ENCODE results near the gene BMP3. TPM values are rescaled to one million over a fixed set of nuclear protein-coding genes. Genes with fewer than 3 reads are reported as not detected.
A peak's percentile ranks its signal among the peaks of the same experiment; 100 is the strongest.

Gene BMP3
- total and polyA plus RNA-seq, 4 experiments from 2014 or later: not detected

GRCh38 chr4:81093720-81094401 lies 63.4 kb downstream of the BMP3 start:
- no peak overlapping the region for H3K4me3 Mint-ChIP-seq
- Histone ChIP-seq H3K4me3 (ENCODE audit: low read length in 2 of 2) (no peak overlapping the region), H3K27me3 (ENCODE audit: insufficient read depth, low read length) (no peaks in the 10 kb centered on the region), H3K27ac (ENCODE audit: low read depth, low read length) (no peak overlapping the region), H3K9me3 (ENCODE audit: control insufficient read depth in 1 of 2, low read length in 2 of 2) (no peaks in the 10 kb centered on the region), H3K36me3 (ENCODE audit: insufficient read depth, low read length) (no peaks in the 10 kb centered on the region), H3K4me1 (ENCODE audit: insufficient read depth, low read length) (no peaks in the 10 kb centered on the region)
- H3K4me1 Mint-ChIP-seq: no peaks in the 10 kb centered on the region
- no peak for DNase-seq
- peaks cover 0 to 3% (median 0%) of the 10 kb centered on the region in 8 donors for H3K9me3 Mint-ChIP-seq
- H3K27me3 Mint-ChIP-seq: peaks cover 0 to 7% of the 10 kb centered on the region in 2 donors
- no peaks in the 10 kb centered on the region for H3K36me3 Mint-ChIP-seq
- intact Hi-C loops (cut with micrococcal nuclease): no loop called here
- ChIA-PET POLR2A (ENCODE audit: partially characterized antibody) (no interaction called here), CTCF (ENCODE audit: partially characterized antibody) (no interaction called here)
- no peak overlapping the region for H3K27ac Mint-ChIP-seq

- Mint-ChIP-seq H3K27me3 (peaks cover 0 to 7% of the 10 kb centered on the region in 2 donors), H3K9me3 (peaks cover 0 to 3% (median 0%) of the 10 kb centered on the region in 8 donors), H3K4me3 (no peak overlapping the region), H3K4me1 (no peaks in the 10 kb centered on the region), H3K27ac (no peak overlapping the region), H3K36me3 (no peaks in the 10 kb centered on the region)
- Histone ChIP-seq H3K9me3 (ENCODE audit: control insufficient read depth in 1 of 2, low read length in 2 of 2) (no peaks in the 10 kb centered on the region), H3K4me3 (ENCODE audit: low read length in 2 of 2) (no peak overlapping the region), H3K27ac (ENCODE audit: low read depth, low read length) (no peak overlapping the region), H3K27me3 (ENCODE audit: insufficient read depth, low read length) (no peaks in the 10 kb centered on the region), H3K36me3 (ENCODE audit: insufficient read depth, low read length) (no peaks in the 10 kb centered on the region), H3K4me1 (ENCODE audit: insufficient read depth, low read length) (no peaks in the 10 kb centered on the region)
- no peak for DNase-seq
- intact Hi-C loops (cut with micrococcal nuclease): no loop called here
- ChIA-PET CTCF (ENCODE audit: partially characterized antibody) (no interaction called here), POLR2A (ENCODE audit: partially characterized antibody) (no interaction called here)
These were observed 64.9 kb downstream of the BMP3 start for GRCh38 chr4:81095389-81095788.

- Histone ChIP-seq H3K36me3 (ENCODE audit: insufficient read depth, low read length) (no peaks in the 10 kb centered on the region), H3K9me3 (ENCODE audit: control insufficient read depth in 1 of 2, low read length in 2 of 2) (no peaks in the 10 kb centered on the region), H3K27me3 (ENCODE audit: insufficient read depth, low read length) (no peaks in the 10 kb centered on the region), H3K4me3 (ENCODE audit: low read length in 2 of 2) (no peak overlapping the region), H3K27ac (ENCODE audit: low read depth, low read length) (no peak overlapping the region), H3K4me1 (ENCODE audit: insufficient read depth, low read length) (no peaks in the 10 kb centered on the region)
- Mint-ChIP-seq H3K27me3 (peaks cover 0 to 7% of the 10 kb centered on the region in 2 donors), H3K9me3 (peaks cover 0 to 3% (median 0%) of the 10 kb centered on the region in 8 donors), H3K36me3 (no peaks in the 10 kb centered on the region), H3K27ac (no peak overlapping the region), H3K4me1 (no peaks in the 10 kb centered on the region), H3K4me3 (no peak overlapping the region)
- intact Hi-C loops (cut with micrococcal nuclease): no loop called here
- no peak for DNase-seq
- CTCF ChIA-PET (ENCODE audit: partially characterized antibody): interaction anchor here (1.4 kb wide), 1 partner anchor 26 kb away, joined by 3 read pairs; no protein-coding TSS in a partner anchor
- POLR2A ChIA-PET (ENCODE audit: partially characterized antibody): no interaction called here
These were observed 66.1 kb downstream of the BMP3 start for GRCh38 chr4:81096566-81096965.

- H3K27me3 ChIP-seq (ENCODE audit: insufficient read depth, low read length): no peaks in the 10 kb centered on the region
- DNase-seq: no peak
- H3K4me3 Mint-ChIP-seq: no peak overlapping the region
- H3K4me1 ChIP-seq (ENCODE audit: insufficient read depth, low read length): no peaks in the 10 kb centered on the region
- H3K36me3 ChIP-seq (ENCODE audit: insufficient read depth, low read length): no peaks in the 10 kb centered on the region
- ChIA-PET CTCF (ENCODE audit: partially characterized antibody) (no interaction called here), POLR2A (ENCODE audit: partially characterized antibody) (no interaction called here)
- no peak overlapping the region for H3K27ac Mint-ChIP-seq
- no peak overlapping the region for H3K4me3 ChIP-seq (ENCODE audit: low read length in 2 of 2)
- peaks cover 0 to 5% of the 10 kb centered on the region in 2 donors for H3K36me3 Mint-ChIP-seq
- peaks cover 0 to 4% of the 10 kb centered on the region in 2 donors for H3K27me3 Mint-ChIP-seq
- H3K9me3 Mint-ChIP-seq: peaks cover 0 to 3% (median 0%) of the 10 kb centered on the region in 8 donors
- no peaks in the 10 kb centered on the region for H3K9me3 ChIP-seq (ENCODE audit: control insufficient read depth in 1 of 2, low read length in 2 of 2)
- no peak overlapping the region for H3K27ac ChIP-seq (ENCODE audit: low read depth, low read length)
- intact Hi-C loops (cut with micrococcal nuclease): no loop called here
- H3K4me1 Mint-ChIP-seq: no peaks in the 10 kb centered on the region
These were observed 71.6 kb downstream of the BMP3 start for GRCh38 chr4:81102107-81102506.

- H3K4me3 ChIP-seq (ENCODE audit: low read length in 2 of 2): no peak overlapping the region
- CTCF ChIA-PET (ENCODE audit: partially characterized antibody): no interaction called here
- H3K36me3 Mint-ChIP-seq: peaks cover 0 to 7% of the 10 kb centered on the region in 2 donors
- no peaks in the 10 kb centered on the region for H3K27me3 Mint-ChIP-seq
- H3K27ac ChIP-seq (ENCODE audit: low read depth, low read length): no peak overlapping the region
- DNase-seq: no peak
- H3K4me3 Mint-ChIP-seq: no peak overlapping the region
- no peaks in the 10 kb centered on the region for H3K36me3 ChIP-seq (ENCODE audit: insufficient read depth, low read length)
- no peaks in the 10 kb centered on the region for H3K4me1 ChIP-seq (ENCODE audit: insufficient read depth, low read length)
- H3K4me1 Mint-ChIP-seq: no peaks in the 10 kb centered on the region
- intact Hi-C loops (cut with micrococcal nuclease): no loop called here
- H3K9me3 ChIP-seq (ENCODE audit: control insufficient read depth in 1 of 2, low read length in 2 of 2): no peaks in the 10 kb centered on the region
- no peaks in the 10 kb centered on the region for H3K9me3 Mint-ChIP-seq
- peak overlapping the region in 1 of 7 donors; percentile 2 for H3K27ac Mint-ChIP-seq
- no peaks in the 10 kb centered on the region for H3K27me3 ChIP-seq (ENCODE audit: insufficient read depth, low read length)
- POLR2A ChIA-PET (ENCODE audit: partially characterized antibody): no interaction called here
These were observed 75.6 kb downstream of the BMP3 start for GRCh38 chr4:81106150-81106549.

Other genes starting within 250 kb of the BMP3 start
- gene PRKG2, start 184.5 kb downstream of the BMP3 start, total RNA-seq: 1 to 10 TPM; 1.7 to 2.2 TPM
- 1 to 10 TPM; 1.5 to 5.1 TPM for gene PRKG2, start 184.5 kb downstream of the BMP3 start, polyA plus RNA-seq